ENCODE data around the gene TRAPPC1.
A peak's percentile ranks its signal among the peaks of the same experiment; 100 is the strongest.

The TRAPPC1 gene

GRCh38 chr17:7940743-7941142, 9.0 kb upstream of the TRAPPC1 start:
- no peak for DNase-seq (ENCODE audit: low read depth in 2 of 2)

GRCh38 chr17:7940034-7940433, 8.3 kb upstream of the TRAPPC1 start:
- no peak for DNase-seq (ENCODE audit: low read depth in 2 of 2)

- no peak for DNase-seq (ENCODE audit: low read depth in 2 of 2)
Measured at GRCh38 chr17:7935859-7936258, 4.1 kb upstream of the TRAPPC1 start.

- no peak for DNase-seq (ENCODE audit: low read depth in 2 of 2)
Measured at GRCh38 chr17:7932949-7933348, 1.2 kb upstream of the TRAPPC1 start.

- DNase-seq (ENCODE audit: low read depth in 2 of 2): no peak
Measured at GRCh38 chr17:7932483-7932891, 741 bp upstream of the TRAPPC1 start.

GRCh38 chr17:7930841-7931631, 710 bp downstream of the TRAPPC1 start:
- no peak for DNase-seq (ENCODE audit: low read depth in 2 of 2)

- peak; percentile 45 to 47 for DNase-seq (ENCODE audit: low read depth in 2 of 2)
Measured at GRCh38 chr17:7929158-7930023, 2.4 kb downstream of the TRAPPC1 start, which contains the start of gene KCNAB3. KCNAB3 (minus strand) TSS chr17:7929856; CDS start chr17:7929435, 421 bp downstream.

GRCh38 chr17:7927596-7927995, 4.2 kb downstream of the TRAPPC1 start:
- DNase-seq (ENCODE audit: low read depth in 2 of 2): no peak

GRCh38 chr17:7922845-7923628, 8.7 kb downstream of the TRAPPC1 start:
- DNase-seq (ENCODE audit: low read depth in 2 of 2): peak; percentile 74 to 77

- DNase-seq (ENCODE audit: low read depth in 2 of 2): no peak
Measured at GRCh38 chr17:7922269-7922844, 9.4 kb downstream of the TRAPPC1 start.

- no peak for DNase-seq (ENCODE audit: low read depth in 2 of 2)
Measured at GRCh38 chr17:7916808-7917207, 14.9 kb downstream of the TRAPPC1 start.

- DNase-seq (ENCODE audit: low read depth in 2 of 2): no peak
Measured at GRCh38 chr17:7916385-7916682, 15.4 kb downstream of the TRAPPC1 start.

GRCh38 chr17:7915611-7916384, 15.9 kb downstream of the TRAPPC1 start, which contains the start of gene RNF227:
RNF227 (minus strand) TSS chr17:7916289; CDS start chr17:7916195, 94 bp downstream.
- DNase-seq (ENCODE audit: low read depth in 2 of 2): peak; percentile 84 to 90

GRCh38 chr17:7915179-7915610, 16.6 kb downstream of the TRAPPC1 start:
- DNase-seq (ENCODE audit: low read depth in 2 of 2): no peak

GRCh38 chr17:7912927-7913524, 18.7 kb downstream of the TRAPPC1 start:
- no peak for DNase-seq (ENCODE audit: low read depth in 2 of 2)

- DNase-seq (ENCODE audit: low read depth in 2 of 2): no peak
Measured at GRCh38 chr17:7911116-7911515, 20.6 kb downstream of the TRAPPC1 start.

GRCh38 chr17:7910711-7911110, 21.0 kb downstream of the TRAPPC1 start:
- no peak for DNase-seq (ENCODE audit: low read depth in 2 of 2)

- DNase-seq (ENCODE audit: low read depth in 2 of 2): no peak
Measured at GRCh38 chr17:7910281-7910680, 21.5 kb downstream of the TRAPPC1 start.

GRCh38 chr17:7909089-7909488, 22.7 kb downstream of the TRAPPC1 start:
- DNase-seq (ENCODE audit: low read depth in 2 of 2): no peak

Data from stimulated activated CD4-positive, alpha-beta T cell treated with anti-CD3 and anti-CD28 coated beads, Interleukin-4, amount 100 ng/mL, for 48 hours (primary cell).